GM12878 (cell line): ENCODE data around the gene MEGF11.

Experiments
- ELK1 ChIP-seq: IDR thresholded peaks from 2 replicates; pipeline ENCODE4 v1.6.1; 2012; ENCODE audit warnings: low read depth, low read length, improper control_type of control experiment
- RAD21 ChIP-seq: IDR thresholded peaks from 2 replicates; pipeline ENCODE4 v1.6.1; 2011; ENCODE audit warnings: mild to moderate bottlenecking, low read depth, low read length, moderate library complexity; ENCODE audit not compliant: insufficient read depth

GRCh38 chr15:65924004-65924403 lies 329.5 kb downstream of the MEGF11 start:
- TF ChIP-seq ELK1: no peak
- no peak for TF ChIP-seq RAD21
